ENCODE measurements around the gene CENPF. TPM values are rescaled to one million over a fixed set of nuclear protein-coding genes. Genes with fewer than 3 reads are reported as not detected.
"Not testable (repeated sequence)": the region's sequence is repeated elsewhere in the genome, so short reads cannot be mapped to it uniquely, and the experiment has no call there.

CENPF gene
- total RNA-seq, 4 donors from 2014 or later: 0.88 to 4.1 (median 2.4) TPM

DNA sequence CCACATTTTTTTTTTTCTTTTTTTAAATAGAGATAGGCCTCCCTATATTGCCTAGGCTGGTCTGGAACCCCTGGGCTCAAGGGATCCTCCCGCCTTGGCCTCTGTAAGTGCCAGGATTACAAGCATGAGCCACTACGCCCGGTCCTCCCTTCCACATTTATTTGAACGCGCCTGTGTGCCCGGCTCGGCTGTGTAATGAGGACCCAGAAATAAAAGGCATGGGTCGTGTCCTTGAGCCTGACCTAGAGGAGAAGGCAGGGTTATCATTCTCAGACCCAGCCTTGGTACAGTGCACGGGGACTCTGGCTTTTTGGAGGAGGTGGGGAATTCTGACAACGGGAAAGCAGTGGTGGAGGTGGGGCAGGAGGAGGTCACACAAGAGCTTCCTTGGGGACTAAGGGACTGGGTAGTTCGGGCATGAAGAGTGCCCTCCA lies 841 bp downstream of the CENPF start:
- no peak for ATAC-seq (ENCODE audit: low FRiP score)

DNA sequence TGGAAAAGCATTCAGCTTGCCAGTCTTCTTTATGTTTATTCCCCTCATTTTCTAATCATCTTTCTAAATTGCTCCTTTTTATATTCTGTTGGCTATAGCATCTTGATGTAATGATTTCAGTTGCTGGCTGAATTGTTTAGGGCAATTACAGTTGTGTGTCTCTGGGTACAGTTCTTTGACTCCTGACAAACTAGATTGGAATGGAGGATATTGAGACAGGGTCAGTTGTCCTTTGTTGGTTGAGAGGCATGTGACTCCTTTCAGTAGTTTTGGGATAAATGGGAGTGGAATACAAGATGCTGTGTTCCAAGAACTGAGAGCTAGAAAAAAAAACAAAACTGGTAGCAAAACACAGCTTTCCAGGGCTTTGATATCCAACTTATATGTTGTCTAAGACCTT lies 1.5 kb downstream of the CENPF start:
- ATAC-seq (ENCODE audit: low FRiP score): no peak
- no peak for TF ChIP-seq CTCF (IDR thresholded peaks at IDR 0.05)
- no peak for DNase-seq (ENCODE audit: low spot score)

More for the DNA sequence above, 841 bp downstream of the CENPF start:
- no peak for DNase-seq (ENCODE audit: low spot score)
- no peak for TF ChIP-seq CTCF (IDR thresholded peaks at IDR 0.05)

GRCh38 chr1:214605484-214605883 lies 2.5 kb downstream of the CENPF start:
- not testable (repeated sequence) for DNase-seq (ENCODE audit: low spot score); ATAC-seq (ENCODE audit: low FRiP score)

GRCh38 chr1:214605933-214606925 lies 3.2 kb downstream of the CENPF start:
- ATAC-seq (ENCODE audit: low FRiP score); DNase-seq (ENCODE audit: low spot score): not testable (repeated sequence)

- ATAC-seq (ENCODE audit: low FRiP score); DNase-seq (ENCODE audit: low spot score): not testable (repeated sequence)
Measured at GRCh38 chr1:214607492-214608215, 4.7 kb downstream of the CENPF start.

DNA sequence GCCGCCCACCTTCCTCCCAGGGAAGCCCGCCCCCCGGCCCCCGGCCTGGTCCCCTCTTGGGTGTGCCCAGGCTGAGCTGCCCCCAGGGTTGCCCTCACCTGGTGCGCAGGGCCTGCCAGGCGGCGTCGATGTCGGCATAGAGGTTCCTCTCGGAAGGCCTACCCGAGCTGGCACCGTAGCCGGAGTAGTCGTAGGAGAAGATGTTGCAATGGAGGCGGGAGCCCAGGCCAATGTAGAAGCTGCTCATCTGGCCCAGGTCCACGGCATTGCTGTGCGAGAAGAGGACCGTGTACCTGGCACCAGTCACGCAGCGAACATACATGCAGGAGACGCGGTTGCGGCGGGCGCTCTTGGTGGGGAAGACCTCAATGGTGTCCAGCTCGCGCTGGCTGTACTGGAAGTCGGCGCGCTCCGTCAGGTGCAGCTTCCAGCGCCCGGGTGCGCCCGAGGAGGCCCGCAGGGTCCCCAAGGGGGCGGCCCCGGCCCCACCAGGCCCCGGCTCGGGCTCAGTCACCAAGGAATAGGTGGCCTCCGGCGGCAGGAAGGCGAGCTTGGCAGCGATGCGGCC lies 5.3 kb downstream of the CENPF start:
- not testable (repeated sequence) for ATAC-seq (ENCODE audit: low FRiP score); DNase-seq (ENCODE audit: low spot score)

GRCh38 chr1:214608817-214609216 lies 5.8 kb downstream of the CENPF start:
- not testable (repeated sequence) for ATAC-seq (ENCODE audit: low FRiP score); DNase-seq (ENCODE audit: low spot score)

DNA sequence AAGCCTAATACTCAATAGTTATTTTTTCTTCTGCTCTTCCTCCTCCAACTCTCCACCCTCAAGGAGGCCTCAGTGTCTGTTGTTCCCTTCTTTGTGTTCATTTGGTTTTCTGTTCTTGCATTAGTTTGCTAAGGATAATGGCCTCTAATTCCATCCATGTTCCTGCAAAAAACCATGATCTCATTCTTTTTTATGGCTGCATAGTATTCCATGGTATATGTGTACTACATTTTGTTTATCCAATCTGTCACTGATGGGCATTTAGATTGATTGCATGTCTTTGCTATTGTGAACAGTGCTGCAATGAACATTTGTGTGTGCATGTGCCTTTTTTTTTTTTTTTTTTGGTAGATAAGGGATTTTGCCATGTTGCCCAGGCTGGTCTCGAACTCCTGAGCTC lies 6.7 kb downstream of the CENPF start:
- no peak for DNase-seq (ENCODE audit: low spot score)

GRCh38 chr1:214610136-214610535 lies 7.1 kb downstream of the CENPF start:
- not testable (repeated sequence) for ATAC-seq (ENCODE audit: low FRiP score)

More for the DNA sequence above, 6.7 kb downstream of the CENPF start:
- TF ChIP-seq CTCF (IDR thresholded peaks at IDR 0.05): no peak
- ATAC-seq (ENCODE audit: low FRiP score): no peak

DNA sequence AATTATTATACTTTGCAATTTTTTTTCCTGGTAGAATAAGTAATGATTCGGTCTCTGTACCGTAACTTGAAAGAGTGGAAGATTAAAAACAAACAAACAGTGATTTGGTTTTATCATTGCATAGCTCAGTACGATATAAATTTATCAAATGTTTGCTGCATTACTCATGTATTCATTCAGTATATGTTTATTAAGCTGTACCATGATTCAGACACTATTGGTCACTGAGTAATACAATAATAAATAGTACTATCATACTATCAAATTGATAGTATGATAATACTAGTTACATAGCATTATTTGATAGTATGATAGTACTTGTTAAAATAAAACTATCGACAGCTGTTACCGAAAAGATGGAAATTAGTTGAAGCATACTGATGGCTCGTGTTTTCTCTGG lies 12.1 kb downstream of the CENPF start:
- no peak for TF ChIP-seq CTCF (IDR thresholded peaks at IDR 0.05)
- DNase-seq (ENCODE audit: low spot score): no peak
- ATAC-seq (ENCODE audit: low FRiP score): no peak

More at GRCh38 chr1:214610136-214610535, 7.1 kb downstream of the CENPF start:
- DNase-seq (ENCODE audit: low spot score): not testable (repeated sequence)

Data from omental fat pad (tissue), 4 donors.